ENCODE data around the gene GRB10.
A peak's percentile ranks its signal among the peaks of the same experiment; 100 is the strongest.

The GRB10 gene

DNA sequence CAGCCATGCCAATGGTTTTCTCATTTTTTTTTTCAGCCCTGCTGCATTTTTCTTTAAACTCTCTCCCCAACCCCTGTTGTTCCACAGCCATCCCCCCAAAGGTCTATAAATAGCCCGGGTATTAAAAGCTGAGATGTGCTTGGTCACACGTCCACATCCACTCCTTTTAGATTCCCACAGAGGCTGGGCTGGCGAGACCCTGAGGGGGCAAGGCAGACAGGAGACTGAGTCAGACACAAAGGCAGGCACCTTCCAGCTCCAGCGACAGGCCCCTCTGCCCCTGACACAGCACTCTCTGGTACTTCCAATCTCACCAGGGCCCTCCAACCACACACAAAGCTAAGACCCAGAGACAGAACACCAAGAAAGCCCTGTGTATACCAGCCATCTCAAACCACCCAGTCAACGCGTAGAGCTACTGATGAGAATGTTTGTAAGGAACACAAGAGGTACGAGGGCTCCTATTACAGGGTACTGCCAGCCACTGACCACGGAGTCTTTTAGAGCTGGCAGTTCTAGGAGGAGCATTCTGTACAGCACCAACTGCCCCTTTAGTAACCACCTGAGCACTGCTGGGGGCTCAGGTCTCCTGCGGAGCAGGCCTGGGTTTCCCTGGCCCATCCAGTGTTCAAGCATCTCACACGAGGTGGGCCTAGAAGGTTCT is 153.3 kb downstream of the GRB10 start:
- no peak for DNase-seq

DNA sequence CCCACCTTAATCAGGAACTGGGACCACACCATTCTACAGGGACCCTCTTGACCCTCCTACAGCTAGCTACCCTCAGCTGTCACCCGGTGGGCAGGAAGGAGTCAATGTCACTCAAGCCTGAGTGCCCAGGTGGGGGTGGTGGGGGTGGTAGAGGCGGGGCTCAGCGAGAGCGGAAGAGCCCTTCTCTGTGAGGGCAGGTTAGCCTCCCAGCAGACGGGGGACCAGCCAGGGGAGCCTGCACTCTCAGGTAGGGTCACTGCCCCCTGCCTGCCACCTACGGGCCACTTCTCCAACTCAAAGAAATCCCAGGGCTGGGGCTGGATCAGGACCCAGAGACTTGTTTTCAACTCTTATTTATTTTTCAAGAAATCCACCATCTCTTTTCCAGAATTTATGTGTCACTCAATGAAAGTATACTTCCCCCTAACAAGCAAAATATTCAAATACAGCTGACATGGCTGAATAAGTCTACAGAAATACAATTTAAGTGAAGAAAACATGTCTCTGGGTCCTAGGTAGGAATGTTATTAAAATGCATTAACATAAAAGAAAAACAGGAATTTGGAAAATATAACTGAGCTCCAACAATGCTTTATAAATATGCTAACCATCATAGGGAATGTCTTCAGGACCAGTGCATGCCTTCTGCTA is 154.1 kb downstream of the GRB10 start:
- DNase-seq = no peak

DNA sequence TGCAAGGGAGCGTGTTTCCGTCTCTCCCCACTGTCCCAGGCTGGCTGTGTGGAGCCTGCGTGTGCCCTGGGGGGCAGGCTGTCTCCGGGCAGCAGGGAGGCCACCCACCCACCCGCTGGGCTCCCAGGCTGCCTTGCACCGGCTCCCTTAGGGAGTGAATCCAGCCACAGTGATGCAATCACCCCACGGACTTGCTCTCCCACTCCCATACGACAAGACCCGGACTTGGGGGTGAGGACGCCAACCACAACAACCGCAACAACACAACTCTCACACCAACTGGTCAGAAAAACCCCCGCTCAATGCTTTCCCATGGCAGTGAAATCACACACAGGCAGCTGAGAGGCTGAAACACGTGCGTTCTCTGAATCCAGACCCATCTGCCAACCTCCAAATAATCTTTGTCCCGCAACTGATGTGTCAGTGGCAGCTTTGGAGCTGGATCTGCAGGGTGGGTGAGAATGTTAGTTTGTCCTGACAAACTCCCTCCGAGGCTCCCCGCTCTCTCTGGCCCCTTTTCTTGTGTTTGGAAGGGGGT is 154.8 kb downstream of the GRB10 start:
- DNase-seq = no peak

DNA sequence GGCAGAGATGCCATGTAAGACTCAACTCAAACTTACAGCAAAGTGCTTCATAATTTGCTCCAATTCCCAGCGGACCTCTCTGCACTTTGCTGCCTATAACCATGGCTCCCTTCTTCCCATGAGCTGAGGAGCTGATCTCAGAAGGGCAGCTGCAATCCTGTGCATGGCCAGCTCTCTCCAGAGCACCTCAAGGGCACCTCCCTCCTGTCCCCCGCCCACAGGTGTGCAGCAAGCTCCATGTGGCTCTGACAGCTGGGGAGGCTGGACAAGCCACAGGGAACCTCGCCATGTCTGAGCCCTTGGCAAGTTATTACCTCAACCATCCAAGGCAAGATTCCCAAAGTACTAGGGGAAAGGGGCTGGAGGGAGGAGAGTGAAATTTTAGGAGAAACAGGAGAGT is 156.4 kb downstream of the GRB10 start:
- DNase-seq = no peak

DNA sequence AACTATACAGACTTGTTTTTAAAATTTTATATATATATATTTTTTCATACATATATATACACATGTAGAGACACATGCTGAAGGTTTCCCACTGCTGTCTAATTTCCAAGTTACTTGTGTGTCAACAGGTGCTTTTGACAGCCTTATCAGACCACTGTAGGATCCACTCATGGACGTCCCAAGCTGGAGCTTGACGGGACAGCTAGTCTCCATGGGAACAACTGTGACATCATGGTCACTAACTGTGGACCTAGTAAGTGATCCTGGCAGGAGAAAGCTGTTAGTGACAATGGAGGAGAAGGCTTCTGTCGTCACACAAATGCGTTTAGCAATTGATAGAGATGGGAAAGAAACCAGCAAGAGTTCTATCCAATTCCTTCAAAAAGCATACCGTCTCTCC is 157.3 kb downstream of the GRB10 start:
- no peak for DNase-seq

DNA sequence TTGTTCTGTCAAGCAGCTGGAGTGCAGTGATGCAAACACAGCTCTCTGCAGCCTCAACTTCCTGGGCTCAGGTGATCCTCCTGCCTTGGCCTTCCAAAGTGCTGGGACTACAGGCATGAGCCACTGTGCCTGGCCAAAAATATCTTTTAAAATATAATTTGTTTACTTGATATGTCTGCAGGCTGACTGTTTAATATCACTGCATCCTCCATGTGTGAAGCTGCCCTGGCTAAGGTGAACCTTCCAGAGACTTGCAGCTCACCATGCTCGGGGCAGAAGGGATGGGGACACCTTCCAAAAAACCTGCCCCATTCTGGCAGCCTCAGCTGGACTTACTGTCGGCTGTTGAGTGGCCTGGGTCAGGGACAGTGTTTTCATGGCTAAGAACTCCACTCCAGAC is 159.9 kb downstream of the GRB10 start:
- no peak for DNase-seq

DNA sequence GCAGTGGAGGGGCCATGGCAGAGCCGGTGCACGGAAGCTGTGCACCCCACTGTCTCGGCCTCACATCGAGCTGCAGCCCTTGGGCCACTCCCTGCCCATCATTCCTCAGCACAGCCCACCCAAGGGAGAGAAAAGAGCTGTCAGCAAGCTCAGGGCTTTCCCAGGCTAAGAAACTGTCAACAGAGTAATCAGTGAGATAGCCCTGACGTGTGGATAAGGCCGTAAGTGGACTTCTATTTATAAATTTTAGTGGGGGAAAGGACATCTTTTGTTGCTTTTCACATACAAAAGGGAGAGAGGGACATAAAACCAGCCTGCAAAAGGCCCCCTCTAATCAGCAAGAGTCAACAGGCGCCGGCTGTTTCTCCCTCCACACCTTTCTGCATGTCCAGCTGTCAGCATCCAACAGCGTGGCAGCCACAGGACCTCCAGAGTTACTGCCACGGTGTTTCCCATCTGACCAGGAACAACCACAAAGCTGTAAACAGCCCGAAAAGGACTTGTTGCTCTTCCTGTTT is 160.7 kb downstream of the GRB10 start:
- DNase-seq = no peak

DNA sequence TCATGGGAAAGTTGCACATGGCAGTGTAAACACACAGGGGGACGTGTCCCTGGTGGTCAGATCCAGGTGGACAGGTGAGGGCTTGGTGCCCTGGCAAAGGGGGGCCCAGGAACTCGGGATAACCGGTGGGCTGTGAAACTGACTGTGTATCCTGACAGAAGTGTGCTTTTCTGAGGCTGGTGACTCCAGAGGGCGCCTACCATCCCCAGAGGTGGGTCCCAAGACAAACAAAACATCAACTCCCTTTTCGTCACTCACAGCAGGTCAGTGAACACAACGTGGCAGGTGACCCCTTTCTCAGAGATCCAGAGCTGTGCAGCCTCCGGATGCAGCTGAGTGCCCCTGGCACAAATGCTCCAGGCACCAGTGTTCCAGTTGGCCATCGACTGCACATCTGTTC is 161.5 kb downstream of the GRB10 start:
- no peak for DNase-seq

DNA sequence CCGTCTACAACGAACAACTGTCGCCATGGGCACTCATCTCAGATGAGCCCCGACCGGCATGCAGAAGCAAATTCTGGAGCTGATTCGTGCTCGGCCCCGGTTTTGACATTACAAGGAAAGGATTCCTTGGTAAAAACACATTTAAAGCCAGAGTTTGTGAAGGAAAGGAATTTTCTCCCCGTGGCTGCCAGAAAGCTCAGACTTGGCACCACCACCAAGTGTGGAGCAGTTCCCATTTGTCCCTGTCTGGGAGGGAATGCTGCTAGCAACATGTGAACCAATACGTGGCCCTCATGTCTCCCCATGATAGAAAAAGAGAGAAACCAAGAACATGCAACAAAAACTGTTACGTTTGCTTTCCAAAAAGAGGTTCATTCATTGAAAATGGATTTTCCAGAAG is 162.3 kb downstream of the GRB10 start:
- no peak for DNase-seq

DNA sequence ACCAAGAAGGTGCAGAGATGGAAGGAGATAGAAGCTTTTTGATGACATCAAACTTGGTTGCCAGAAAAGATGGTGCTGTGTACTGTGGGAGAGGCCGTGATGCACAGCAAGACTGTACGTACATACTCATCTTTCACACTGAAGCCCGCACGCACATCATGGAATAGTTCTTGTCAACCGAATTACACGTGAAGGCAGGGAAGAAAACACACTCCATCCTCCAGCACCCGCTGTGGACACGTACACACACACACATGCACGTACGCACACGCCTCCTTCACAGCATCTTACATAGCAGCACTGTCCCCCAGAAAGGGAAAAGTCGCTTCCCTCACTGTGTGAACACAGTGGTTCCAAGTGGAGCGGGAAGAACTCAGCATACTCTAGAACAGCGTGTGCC is 163.0 kb downstream of the GRB10 start:
- no peak for DNase-seq

DNA sequence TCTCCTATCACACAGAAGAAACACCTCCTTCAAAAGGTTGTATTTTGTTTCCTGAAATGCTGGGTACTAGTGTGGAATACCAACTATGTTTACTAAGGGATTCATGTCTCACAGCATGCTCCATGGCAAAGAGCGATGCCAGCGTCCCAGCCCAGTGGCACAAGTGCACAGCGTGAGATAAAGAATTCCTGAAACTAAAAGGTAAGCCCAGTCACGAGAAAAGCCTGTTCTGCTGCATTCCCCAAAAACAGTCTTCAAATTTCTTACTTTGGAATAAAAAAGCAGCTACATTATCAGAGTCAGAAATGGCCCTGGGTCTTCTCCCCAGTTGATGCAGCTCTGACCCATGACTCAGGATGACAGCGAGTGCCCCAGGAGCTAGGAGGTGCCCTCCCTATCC is 164.4 kb downstream of the GRB10 start:
- no peak for DNase-seq

DNA sequence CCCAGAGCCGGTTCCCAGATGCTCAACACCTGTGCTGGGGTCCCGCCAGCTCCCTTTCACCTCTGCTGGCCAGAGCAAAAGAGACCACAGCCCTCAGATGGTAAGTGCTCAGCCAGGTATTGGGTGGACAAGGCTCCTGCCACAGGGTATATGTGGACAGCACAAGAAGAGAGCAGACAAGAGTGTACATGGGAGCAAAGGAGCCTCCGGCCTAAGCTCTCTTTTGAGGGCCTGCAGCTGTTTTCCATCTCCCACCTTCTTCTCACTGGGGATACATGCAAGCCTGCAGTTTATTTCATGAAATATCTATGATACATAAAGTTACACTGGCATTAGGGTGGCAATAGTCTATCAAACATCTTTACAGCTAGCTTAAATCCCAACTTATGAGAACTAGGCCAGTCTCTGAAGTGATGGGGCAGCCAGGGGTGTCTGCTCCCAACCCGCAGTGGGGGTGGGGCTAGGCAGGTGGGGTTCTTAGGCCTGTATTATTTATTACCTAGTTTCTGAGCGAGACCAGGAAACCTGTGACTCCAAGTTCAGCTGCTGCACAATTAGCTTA is 167.1 kb downstream of the GRB10 start:
- no peak for DNase-seq

DNA sequence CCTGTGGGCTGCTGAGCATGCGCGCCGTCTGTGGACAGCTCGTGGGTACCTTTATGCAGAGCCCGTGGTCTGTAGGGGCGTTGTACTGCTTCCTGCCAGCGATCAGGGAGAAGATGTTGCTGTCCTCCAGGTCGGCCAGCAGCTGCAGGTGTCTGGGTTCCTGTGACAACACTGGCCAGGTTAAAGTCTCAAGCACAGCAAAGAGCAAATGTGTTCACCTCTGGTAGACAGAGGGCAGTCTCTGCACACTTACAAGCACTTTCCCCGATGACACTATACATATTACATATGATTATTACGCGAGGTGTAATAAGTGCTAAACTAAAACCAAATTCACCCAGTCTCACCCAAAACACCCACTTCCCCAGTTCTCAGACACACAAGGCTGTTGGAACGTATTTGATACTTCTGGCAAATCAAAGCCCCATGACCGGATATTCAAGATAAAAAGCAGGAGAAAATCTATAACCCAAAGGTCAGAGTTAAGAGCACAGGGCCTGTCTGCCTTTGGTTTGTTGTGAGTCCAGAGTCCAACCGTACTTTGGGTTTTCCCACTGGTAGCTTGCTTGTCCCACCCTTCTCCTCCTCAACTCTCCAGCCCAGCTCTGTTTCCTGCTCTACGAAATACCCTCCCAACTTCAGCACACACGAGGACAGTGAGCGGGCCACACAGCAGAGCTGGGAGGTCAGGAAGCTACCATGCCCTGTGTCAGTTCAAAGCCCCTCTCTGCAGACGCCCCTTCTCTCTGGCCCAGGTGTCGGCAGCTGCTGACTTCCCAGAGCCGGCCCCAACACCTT is 167.8 kb downstream of the GRB10 start:
- DNase-seq = no peak

DNA sequence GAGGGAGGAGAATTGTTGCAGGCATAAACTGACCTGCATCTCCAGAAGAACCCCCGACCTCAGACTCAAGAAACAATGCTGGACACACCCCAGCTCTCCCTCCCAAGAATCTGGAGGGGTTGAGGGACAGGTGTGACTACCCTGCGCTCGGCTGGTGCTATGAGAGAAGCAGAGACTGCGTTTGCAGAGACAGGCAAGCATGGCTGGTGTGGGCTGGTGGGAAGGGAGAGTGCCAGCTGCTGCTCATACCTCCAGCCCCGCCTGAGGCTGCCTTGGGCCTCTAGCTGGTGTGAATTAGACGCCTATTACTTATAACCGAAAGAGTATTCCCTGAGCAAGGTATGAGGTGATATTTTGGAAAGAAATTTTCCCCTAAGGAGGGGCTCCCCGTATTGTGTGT is 169.2 kb downstream of the GRB10 start:
- no peak for DNase-seq

DNA sequence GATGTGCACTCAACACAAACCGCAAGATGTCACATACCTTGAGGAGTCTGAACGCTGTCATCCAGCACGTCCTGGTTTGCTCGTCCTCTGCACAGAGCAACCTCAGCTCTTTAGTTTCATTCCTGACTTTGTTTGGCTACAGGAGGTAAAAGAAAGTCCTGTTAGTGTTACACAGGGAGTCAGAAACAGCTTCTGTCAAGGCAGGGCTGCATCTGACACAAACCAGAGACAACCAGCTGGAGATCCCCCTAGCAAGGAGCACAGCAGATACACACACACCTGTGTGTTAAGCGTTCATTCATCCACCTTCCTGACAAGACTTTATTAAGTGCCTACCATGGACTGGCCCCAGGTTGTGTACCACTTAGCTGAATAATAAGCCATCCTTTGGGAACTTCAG is 170.0 kb downstream of the GRB10 start:
- no peak for DNase-seq

DNA sequence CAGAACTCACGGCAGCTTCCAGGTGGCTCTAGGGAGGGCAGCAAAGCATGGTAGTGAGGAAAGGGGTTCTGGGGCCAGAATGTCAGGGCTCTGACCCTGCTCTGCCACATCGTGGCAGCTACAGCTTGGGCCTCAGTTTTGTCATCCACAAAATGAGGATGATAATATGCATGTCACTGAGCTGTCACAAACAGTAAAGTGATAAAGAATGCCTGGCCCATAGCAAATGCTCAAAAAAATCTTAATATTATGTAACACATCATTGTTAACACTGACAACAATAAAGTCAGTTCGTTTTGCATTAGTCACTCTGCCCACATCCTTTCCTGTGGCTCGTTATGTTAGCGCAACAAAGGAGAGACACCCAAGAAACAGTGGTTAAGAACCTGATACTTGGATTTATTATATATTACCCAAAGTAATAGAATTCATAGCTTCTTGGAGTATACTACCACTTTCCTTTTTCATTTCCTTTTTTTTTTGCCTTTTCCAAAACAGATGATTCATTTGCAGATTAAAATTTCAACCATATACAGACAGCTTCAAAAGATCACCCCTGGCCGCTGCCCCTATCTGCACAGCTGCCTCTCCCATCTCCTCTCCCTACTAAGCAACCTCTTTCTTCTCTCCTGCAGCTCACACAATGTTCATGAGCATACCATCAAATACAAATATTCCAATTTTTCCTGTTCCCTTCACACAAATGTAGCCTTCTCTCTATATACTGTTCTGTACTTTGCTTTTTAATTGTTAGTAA is 172.0 kb downstream of the GRB10 start:
- peak; percentile 20 for DNase-seq

DNA sequence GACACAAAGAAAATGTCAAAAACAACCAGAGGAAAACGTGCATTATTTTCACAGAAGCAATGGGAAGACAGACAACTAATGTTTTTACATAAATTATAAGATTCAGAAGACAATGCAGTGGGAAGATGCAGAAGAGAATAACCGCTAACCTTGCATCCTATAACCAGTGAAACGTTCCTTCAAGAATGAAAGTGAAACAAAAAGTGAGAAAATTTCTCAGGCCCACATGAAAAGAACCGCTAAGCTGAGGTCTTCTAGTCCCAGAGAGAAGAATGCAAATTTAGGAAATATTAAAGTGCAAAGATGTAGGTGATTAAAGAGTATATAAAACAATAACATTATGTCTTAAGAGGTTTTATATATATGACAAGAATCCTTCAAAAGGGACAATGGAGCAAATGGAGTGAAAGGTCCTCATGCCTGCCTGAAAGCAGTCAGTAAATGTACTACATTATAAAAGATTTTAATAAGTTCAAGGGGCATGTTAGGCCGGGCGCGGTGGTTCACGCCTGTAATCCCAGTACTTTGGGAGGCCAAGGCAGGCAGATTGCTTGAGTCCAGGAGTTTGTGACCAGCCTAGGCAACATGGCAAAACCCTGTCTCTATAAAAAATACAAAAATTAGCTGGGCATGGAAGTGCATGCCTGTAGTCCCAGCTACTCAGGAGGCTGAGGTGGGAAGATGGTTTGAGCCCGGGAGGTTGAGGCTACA is 174.3 kb downstream of the GRB10 start:
- no peak for DNase-seq

DNA sequence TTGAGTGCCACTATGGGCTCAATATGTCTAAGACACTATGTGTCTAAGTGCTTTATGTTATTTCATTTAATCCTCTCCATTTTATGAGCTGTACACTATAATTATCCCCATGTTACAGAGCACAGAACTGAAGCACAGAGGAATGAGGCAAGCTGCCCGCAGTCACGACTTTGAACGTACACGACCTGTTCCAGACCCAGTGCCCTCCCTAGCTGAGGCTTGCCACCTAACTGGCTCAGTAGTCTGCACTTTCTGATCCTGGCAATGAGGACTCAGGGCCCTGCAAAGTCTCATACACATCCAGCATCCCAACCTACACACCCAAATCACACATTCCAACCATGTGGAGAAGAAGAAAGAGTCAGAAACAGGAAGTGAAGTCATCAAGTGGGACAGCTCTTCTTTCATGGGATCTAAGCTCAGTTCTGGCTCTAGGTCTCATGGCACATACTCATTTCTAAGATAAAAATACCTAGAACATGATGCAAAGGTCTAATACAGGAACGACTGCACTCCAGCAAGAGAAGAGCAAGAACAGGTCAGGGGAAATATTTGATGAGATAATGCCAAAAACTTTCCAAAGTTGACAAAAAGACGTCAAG is 175.1 kb downstream of the GRB10 start:
- no peak for DNase-seq

DNA sequence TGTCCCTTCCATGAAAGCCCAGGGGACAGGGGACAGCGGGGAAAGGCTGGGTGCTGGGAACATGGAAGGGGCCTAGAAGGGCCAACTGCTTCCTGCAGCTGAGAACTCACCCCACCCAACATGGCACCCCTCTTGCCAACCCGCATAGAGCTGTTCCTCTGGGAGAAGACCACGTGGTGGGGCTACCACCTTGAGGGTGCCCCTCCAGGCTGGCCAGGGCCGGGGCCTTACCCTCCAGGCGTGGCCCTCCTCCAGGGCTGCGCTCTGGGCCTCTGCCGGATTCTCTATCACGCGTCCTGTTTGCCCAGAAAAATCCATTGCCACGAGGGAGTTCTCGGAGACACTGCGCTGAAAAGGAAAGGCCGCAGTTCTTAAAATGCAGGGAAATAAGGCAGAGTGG is 177.6 kb downstream of the GRB10 start:
- no peak for DNase-seq

DNA sequence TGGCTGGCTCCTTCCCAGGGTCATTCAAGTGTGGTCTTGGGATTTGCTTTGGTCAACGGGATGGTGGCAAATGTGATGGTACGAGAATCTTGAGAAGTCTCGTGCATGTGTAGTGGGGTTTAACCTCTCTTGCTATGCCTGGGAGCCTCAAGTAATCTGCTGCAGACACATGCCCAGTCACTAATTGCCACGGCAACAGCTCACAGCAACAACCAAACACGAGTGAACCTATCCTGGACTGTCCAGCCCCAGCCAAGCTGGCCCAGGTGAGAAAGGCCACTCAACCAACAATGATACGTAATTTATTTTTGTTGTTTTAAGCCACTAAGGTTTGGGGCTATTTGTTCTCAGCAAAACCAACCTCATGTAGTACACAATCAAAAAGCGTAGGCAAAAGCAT is 179.4 kb downstream of the GRB10 start:
- DNase-seq = no peak

DNA sequence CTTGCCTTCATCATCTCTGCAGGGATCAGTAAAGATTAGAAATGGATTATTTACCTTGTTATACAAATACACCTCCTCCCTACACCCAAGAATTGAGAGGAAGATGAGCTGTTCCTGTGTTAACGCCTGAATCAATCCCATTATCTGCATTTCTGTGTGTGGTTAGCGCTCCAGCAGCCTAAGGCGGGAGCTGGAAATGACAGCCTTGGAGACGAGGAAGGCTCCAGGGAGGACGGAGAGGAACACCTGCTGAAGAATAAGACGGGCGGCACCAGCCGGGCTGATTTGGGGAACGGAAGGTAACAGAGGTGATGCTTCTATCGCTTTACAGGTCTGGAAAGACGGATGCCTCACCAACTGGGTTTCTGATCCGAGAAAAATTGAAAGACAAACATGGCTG is 183.3 kb downstream of the GRB10 start:
- DNase-seq = no peak
